Measurements from ENCODE around the gene FAM120AOS.

DNA sequence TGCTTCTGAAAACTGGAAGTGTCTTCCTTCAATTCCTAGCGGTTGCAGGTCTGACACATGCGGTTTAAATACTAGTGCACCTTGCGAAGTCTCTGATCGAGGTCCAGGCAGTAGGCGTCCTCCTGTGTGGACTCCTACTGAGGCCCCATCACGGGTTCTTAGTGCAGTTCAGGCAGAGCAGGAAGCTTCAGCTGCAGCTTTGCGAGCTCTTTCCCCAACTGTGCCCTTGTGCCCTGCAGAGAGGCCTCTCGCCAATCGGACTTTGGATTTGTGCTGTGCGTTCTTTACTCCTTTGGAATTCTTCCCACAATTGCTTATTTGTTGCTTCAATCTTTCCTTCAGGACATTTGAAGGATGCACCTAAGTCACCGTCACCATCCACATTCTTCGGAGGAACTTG lies 40.6 kb upstream of the FAM120AOS start:
- TF ChIP-seq, protein P1, sequence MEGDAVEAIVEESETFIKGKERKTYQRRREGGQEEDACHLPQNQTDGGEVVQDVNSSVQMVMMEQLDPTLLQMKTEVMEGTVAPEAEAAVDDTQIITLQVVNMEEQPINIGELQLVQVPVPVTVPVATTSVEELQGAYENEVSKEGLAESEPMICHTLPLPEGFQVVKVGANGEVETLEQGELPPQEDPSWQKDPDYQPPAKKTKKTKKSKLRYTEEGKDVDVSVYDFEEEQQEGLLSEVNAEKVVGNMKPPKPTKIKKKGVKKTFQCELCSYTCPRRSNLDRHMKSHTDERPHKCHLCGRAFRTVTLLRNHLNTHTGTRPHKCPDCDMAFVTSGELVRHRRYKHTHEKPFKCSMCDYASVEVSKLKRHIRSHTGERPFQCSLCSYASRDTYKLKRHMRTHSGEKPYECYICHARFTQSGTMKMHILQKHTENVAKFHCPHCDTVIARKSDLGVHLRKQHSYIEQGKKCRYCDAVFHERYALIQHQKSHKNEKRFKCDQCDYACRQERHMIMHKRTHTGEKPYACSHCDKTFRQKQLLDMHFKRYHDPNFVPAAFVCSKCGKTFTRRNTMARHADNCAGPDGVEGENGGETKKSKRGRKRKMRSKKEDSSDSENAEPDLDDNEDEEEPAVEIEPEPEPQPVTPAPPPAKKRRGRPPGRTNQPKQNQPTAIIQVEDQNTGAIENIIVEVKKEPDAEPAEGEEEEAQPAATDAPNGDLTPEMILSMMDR (IDR thresholded peaks at IDR 0.05; ENCODE audit: low read depth, low read length, poor library complexity, severe bottlenecking): no peak
- no peak for TF ChIP-seq EZH2phosphoT487 (IDR thresholded peaks at IDR 0.05; ENCODE audit: borderline replicate concordance, low read length)
